Measurements from ENCODE around the gene RGL1.

RGL1 gene

DNA sequence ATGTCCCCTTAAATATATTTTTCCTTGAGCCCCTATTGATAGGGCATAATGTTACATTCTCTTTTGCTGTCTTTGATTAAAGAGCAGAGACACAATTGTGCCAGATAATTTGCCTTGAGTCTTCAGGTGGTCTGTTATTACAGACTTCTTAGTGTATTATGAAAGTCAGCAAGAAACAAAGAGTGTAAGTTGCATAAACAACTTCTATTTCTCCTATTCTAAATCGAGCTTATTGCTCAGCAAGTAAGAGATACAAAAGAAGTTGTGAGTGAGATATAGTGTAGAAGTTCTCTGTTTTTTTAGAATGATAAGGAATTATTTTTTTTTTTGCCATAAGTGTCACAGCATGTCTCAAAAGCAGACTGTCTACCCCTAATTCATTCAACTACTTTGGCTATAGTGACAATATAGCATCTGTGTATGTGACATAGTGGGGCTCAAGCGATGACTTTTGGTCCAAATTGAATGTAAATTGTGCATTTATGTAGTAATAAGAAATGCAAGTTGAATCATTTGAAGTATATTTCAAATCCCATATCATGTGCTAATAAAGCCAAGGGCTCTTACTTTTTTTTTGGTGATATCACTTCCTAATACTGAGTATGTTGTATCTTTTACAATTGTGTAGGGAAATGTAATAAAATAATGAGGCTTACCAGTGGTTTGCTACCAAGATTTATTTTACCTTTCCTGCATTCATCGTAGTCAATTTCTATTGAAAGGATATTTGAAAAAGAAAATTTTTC lies 81.3 kb downstream of the RGL1 start:
- no peak overlapping the region for H3K4me3 ChIP-seq (replicated peaks; ENCODE audit: low read depth, low read length)
- peaks cover 18% of the 10 kb centered on the region for H3K36me3 ChIP-seq (ENCODE audit: control insufficient read depth, insufficient read depth, low read length)
- TF ChIP-seq CTCF (IDR thresholded peaks at IDR 0.05; ENCODE audit: insufficient read depth, low read length, poor library complexity, severe bottlenecking): no peak
- H3K27me3 ChIP-seq (replicated peaks; ENCODE audit: control insufficient read depth, insufficient read depth, low read length): no peaks in the 10 kb centered on the region
- DNase-seq (ENCODE audit: extremely low read depth, insufficient read length): no peak

DNA sequence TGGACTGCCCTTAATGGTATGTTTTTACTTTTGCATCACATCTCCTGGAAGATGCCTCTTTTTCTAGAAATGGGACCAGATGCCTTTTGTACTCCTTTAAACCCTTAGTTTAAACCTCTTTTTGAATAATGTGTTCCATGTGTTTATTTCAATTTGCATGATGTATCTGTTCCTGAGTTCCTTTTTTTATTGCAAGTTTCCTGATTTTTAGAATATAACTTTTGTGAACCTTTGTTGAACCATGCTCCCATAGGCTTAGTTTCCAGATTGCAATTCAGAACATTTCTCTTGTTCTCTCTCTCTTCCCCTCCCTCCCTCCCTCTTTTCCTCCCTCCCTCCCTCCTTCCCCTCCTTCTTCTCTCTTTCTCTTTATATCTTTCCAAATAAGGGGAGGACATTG lies 81.9 kb downstream of the RGL1 start:
- Histone ChIP-seq H3K4me3 (replicated peaks; ENCODE audit: low read depth, low read length) (no peak overlapping the region), H3K36me3 (ENCODE audit: control insufficient read depth, insufficient read depth, low read length) (peaks cover 12% of the 10 kb centered on the region), H3K27me3 (replicated peaks; ENCODE audit: control insufficient read depth, insufficient read depth, low read length) (no peaks in the 10 kb centered on the region)
- TF ChIP-seq CTCF (IDR thresholded peaks at IDR 0.05; ENCODE audit: insufficient read depth, low read length, poor library complexity, severe bottlenecking): no peak
- DNase-seq (ENCODE audit: extremely low read depth, insufficient read length): no peak

- Histone ChIP-seq H3K4me3 (replicated peaks; ENCODE audit: low read depth, low read length) (no peak overlapping the region), H3K27me3 (replicated peaks; ENCODE audit: control insufficient read depth, insufficient read depth, low read length) (no peaks in the 10 kb centered on the region), H3K36me3 (ENCODE audit: control insufficient read depth, insufficient read depth, low read length) (peaks cover 8% of the 10 kb centered on the region)
- TF ChIP-seq CTCF (IDR thresholded peaks at IDR 0.05; ENCODE audit: insufficient read depth, low read length, poor library complexity, severe bottlenecking): no peak
- no peak for DNase-seq (ENCODE audit: extremely low read depth, insufficient read length)
These were observed 83.2 kb downstream of the RGL1 start for GRCh38 chr1:183887826-183888819.

DNA sequence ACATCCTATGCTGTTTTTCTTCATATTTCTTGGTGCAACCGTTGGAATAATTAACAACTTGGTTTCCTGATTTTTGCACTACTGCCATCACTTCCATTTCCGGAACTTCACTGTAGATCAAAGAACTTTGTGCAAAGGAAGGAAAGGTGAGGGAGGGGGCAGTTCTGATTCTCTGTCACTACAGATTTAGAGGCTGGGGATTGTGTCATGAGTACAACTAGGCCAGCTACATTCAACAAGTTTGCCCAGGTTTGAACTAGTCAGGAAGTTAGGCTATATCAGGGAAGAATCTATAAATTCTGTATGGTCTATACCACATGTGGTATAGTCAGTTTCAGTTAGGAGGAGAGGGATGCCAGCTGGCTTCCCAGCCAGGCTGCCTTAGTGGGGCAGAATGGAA lies 84.2 kb downstream of the RGL1 start:
- Histone ChIP-seq H3K36me3 (ENCODE audit: control insufficient read depth, insufficient read depth, low read length) (peaks cover 8% of the 10 kb centered on the region), H3K4me3 (replicated peaks; ENCODE audit: low read depth, low read length) (no peak overlapping the region), H3K27me3 (replicated peaks; ENCODE audit: control insufficient read depth, insufficient read depth, low read length) (no peaks in the 10 kb centered on the region)
- DNase-seq (ENCODE audit: extremely low read depth, insufficient read length): no peak
- no peak for TF ChIP-seq CTCF (IDR thresholded peaks at IDR 0.05; ENCODE audit: insufficient read depth, low read length, poor library complexity, severe bottlenecking)

DNA sequence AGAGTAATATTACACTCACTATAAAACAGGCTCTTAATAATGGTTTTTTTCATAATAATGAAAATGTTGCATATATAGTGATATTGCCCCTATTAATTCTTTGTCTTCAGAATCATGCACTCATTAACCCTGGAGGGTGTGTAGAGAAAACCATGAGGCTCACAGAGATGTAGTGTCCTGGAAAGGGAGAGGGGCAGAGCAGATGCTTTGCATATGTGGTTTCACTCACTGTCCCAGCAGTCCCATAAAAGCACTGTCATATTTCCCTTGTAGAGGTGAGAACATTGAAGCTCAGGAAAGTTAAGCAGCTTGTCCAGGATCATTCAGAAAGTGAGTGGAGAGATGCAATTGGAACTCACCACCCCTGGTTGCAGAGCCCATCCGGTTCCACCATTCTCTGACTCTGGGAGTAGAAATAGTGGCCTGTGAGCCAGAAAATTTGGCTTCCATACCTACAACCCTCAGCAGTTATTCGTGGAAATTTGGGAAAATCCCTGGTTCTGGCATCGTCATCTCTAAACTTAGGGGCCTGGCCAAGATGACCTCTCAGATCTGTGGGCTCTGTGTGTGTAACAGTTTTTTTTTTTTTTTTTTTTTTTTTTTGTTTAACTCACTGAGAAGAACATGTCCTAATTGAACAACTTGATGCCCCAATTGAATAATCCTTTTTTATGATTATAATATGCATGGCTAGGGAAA lies 86.4 kb downstream of the RGL1 start:
- H3K4me3 ChIP-seq (replicated peaks; ENCODE audit: low read depth, low read length): no peak overlapping the region
- H3K27me3 ChIP-seq (replicated peaks; ENCODE audit: control insufficient read depth, insufficient read depth, low read length): no peaks in the 10 kb centered on the region
- peaks cover 6% of the 10 kb centered on the region for H3K36me3 ChIP-seq (ENCODE audit: control insufficient read depth, insufficient read depth, low read length)
- no peak for TF ChIP-seq CTCF (IDR thresholded peaks at IDR 0.05; ENCODE audit: insufficient read depth, low read length, poor library complexity, severe bottlenecking)
- no peak for DNase-seq (ENCODE audit: extremely low read depth, insufficient read length)

Measured in GM06990 (cell line).